Endothelial cell of umbilical vein (primary cell): ENCODE measurements around the gene LRRC56. TPM values are rescaled to one million over a fixed set of nuclear protein-coding genes. Genes with fewer than 3 reads are reported as not detected.

Experiments used
- BruUV-seq: library from RNA; stranded (reverse); fragments of 400-500 nt; replicated peaks from 2 replicates; lab custom pipeline; 2021; lab: Mats Ljungman, UMichigan
- CTCF ChIA-PET: fragments of 300-600, 350-600 bp; sonication (Branson Sonifier 250); formaldehyde crosslinking; loops from one replicate; lab custom pipeline; 2021; ENCODE audit warnings: antibody characterized with exemption, inconsistent platforms; lab: Charles Lee
- POLR2A ChIA-PET: fragments of 300-600, 350-600 bp; sonication (Branson Sonifier 250); formaldehyde crosslinking; loops from one replicate; lab custom pipeline; 2021; ENCODE audit warnings: antibody characterized with exemption, inconsistent platforms; lab: Charles Lee
- DNase-seq: peaks from one replicate; pipeline ENCODE4 v3.0.0-alpha.2; 2011; ENCODE audit warnings: low read depth, low spot score
- FAIRE-seq: peaks from 2 replicates; lab custom pipeline; 2011; peaks lifted over from hg19 to GRCh38; lab: Jason Lieb, UNC
- H2AFZ ChIP-seq: 2 replicates; pipeline ENCODE4 v1.6.0; 2012; ENCODE audit warnings: low read depth, low read length, control low read depth, inconsistent platforms
- H3K27ac ChIP-seq: 2 replicates; pipeline ENCODE4 v1.5.1; 2011; ENCODE audit warnings: low read depth, mild to moderate bottlenecking, control low read depth, low read length, moderate library complexity; ENCODE audit not compliant: insufficient read depth
- H3K27me3 ChIP-seq, 2 experiments: 2 replicates each; pipeline versions ENCODE4 v1.6.0 to v1.6.1; 2011; ENCODE audit warnings: low read length in 2 of 2, mixed read lengths in 1 of 2; ENCODE audit not compliant: control insufficient read depth in 2 of 2, insufficient read depth in 2 of 2
- H3K36me3 ChIP-seq, 2 experiments: 2 replicates in 1 of 2; 3 replicates in 1 of 2; pipeline ENCODE4 v1.5.1; 2011; ENCODE audit warnings: low read length in 2 of 2, mild to moderate bottlenecking in 1 of 2, moderate library complexity in 1 of 2; ENCODE audit not compliant: control insufficient read depth in 2 of 2, insufficient read depth in 2 of 2; ENCODE audit errors: extremely low read depth in 1 of 2
- H3K4me1 ChIP-seq: 3 replicates; pipeline ENCODE4 v1.5.1; 2011; ENCODE audit warnings: mild to moderate bottlenecking, low read length; ENCODE audit not compliant: control insufficient read depth, insufficient read depth; ENCODE audit errors: extremely low read depth
- H3K4me2 ChIP-seq: 2 replicates; pipeline ENCODE4 v1.6.1; 2011; ENCODE audit warnings: low read length, control low read depth, mixed read lengths; ENCODE audit not compliant: insufficient read depth
- H3K4me3 ChIP-seq, 3 experiments: fragments of 200-600 bp in 1 of 3; sonication (generic), shearing (Covaris generic) in 1 of 3; replicated peaks in 1 of 3; 2 replicates each; pipeline ENCODE4 v1.5.1; 2011 to 2016; ENCODE audit warnings: control low read depth in 3 of 3, low read length in 3 of 3, mild to moderate bottlenecking in 2 of 3, inconsistent platforms in 1 of 3, low read depth in 1 of 3, moderate library complexity in 1 of 3; ENCODE audit not compliant: insufficient read depth in 1 of 3
- H3K79me2 ChIP-seq: 2 replicates; pipeline ENCODE4 v1.6.0; 2012; ENCODE audit warnings: low read length, inconsistent platforms; ENCODE audit not compliant: control insufficient read depth, insufficient read depth
- H3K9ac ChIP-seq: replicated peaks from 2 replicates; pipeline ENCODE3; 2011; ENCODE audit warnings: low read length, control low read depth; ENCODE audit not compliant: insufficient read depth; ENCODE audit errors: extremely low read depth
- H3K9me1 ChIP-seq: replicated peaks from 3 replicates; pipeline ENCODE4 v1.6.0; 2011; ENCODE audit warnings: mild to moderate bottlenecking, low read length; ENCODE audit not compliant: control insufficient read depth, insufficient read depth; ENCODE audit errors: extremely low read depth
- H3K9me3 ChIP-seq: replicated peaks from 2 replicates; pipeline ENCODE4 v1.5.1; 2012; ENCODE audit warnings: low read length, inconsistent platforms; ENCODE audit not compliant: control insufficient read depth, insufficient read depth
- H4K20me1 ChIP-seq: replicated peaks from 2 replicates; pipeline ENCODE3; 2011; ENCODE audit warnings: mild to moderate bottlenecking, low read length; ENCODE audit not compliant: control insufficient read depth, insufficient read depth; ENCODE audit errors: extremely low read depth
- EZH2 ChIP-seq: IDR thresholded peaks from 2 replicates; pipeline ENCODE4 v1.6.1; 2012; ENCODE audit warnings: borderline replicate concordance, low read depth, mild to moderate bottlenecking, moderate library complexity, low read length, inconsistent platforms; ENCODE audit not compliant: severe bottlenecking
- FOS ChIP-seq: IDR thresholded peaks from 2 replicates; pipeline ENCODE4 v1.6.1; 2011; ENCODE audit warnings: mild to moderate bottlenecking, low read length, moderate library complexity, borderline replicate concordance; ENCODE audit not compliant: insufficient read depth
- GATA2 ChIP-seq: IDR thresholded peaks from 2 replicates; pipeline ENCODE4 v1.7.0; 2011; ENCODE audit warnings: low read depth, mild to moderate bottlenecking, moderate library complexity, mixed read lengths, low read length; ENCODE audit not compliant: insufficient read length, insufficient read depth
- JUN ChIP-seq: IDR thresholded peaks from 2 replicates; pipeline ENCODE4 v1.6.1; 2011; ENCODE audit warnings: borderline replicate concordance, low read depth; ENCODE audit not compliant: insufficient read length, insufficient read depth
- MYC ChIP-seq: IDR thresholded peaks from one replicate; pipeline ENCODE4 v1.6.1; 2011; ENCODE audit warnings: mild to moderate bottlenecking, low read depth, low read length
- POLR2A ChIP-seq: IDR thresholded peaks from 2 replicates; pipeline ENCODE4 v1.6.1; 2012; ENCODE audit warnings: low read depth, mild to moderate bottlenecking, control low read depth, low read length
- POLR2AphosphoS5 ChIP-seq: IDR thresholded peaks from 2 replicates; pipeline ENCODE4 v1.6.1; 2012; ENCODE audit warnings: low read depth, mild to moderate bottlenecking, control low read depth, low read length, moderate library complexity; ENCODE audit not compliant: insufficient read depth
- dilution Hi-C: fragments of 300-500 bp; cut with MboI; formaldehyde crosslinking; loops from one replicate; pipeline ENCODE4 v1.15.0; 2019; ENCODE audit warnings: low sequenced_read_pairs; ENCODE audit not compliant: extremely low pct_ligation_motif_present
- intact Hi-C: fragments of 100-400 bp; cut with micrococcal nuclease; formaldehyde crosslinking; loops from one replicate; pipeline ENCODE4 v1.10.0; 2022
- polyA plus RNA-seq, 4 experiments: library from polyadenylated mRNA; depleted of rRNA in 3 of 4; stranded (reverse) in 3 of 4; unstranded in 1 of 4; fragments of >200 nt; gene quantifications; 2 replicates each; pipeline versions ENCODE4 v1.2.1 to v1.2.3, GENCODE V29; 2011 to 2012; ENCODE audit warnings: missing spikeins in 1 of 4
- total RNA-seq: library from RNA; stranded (reverse); gene quantifications from 2 replicates; pipeline ENCODE4 v1.2.3, GENCODE V29; 2021
- TF ChIP-seq, protein P1 (sequence below), 2 donors: IDR thresholded peaks; 1 replicate in 1 of 2; 2 replicates in 1 of 2; pipeline ENCODE4 v1.5.1; 2011; ENCODE audit warnings: low read length in 2 of 2, mild to moderate bottlenecking in 2 of 2, moderate library complexity in 2 of 2, control low read depth in 1 of 2, inconsistent platforms in 1 of 2, low read depth in 1 of 2; ENCODE audit not compliant: insufficient read depth in 1 of 2; ENCODE audit errors: extremely low read depth in 1 of 2
- TF ChIP-seq, protein P2 (sequence below): IDR thresholded peaks from 2 replicates; pipeline ENCODE4 v1.6.1; 2011; ENCODE audit not compliant: insufficient read depth, insufficient read length

The LRRC56 gene
- total and polyA plus RNA-seq, 2 donors (not counting 3 experiments of a cell fraction or from before 2014, with no cell fraction given): 0.47 to 0.55 TPM

DNA sequence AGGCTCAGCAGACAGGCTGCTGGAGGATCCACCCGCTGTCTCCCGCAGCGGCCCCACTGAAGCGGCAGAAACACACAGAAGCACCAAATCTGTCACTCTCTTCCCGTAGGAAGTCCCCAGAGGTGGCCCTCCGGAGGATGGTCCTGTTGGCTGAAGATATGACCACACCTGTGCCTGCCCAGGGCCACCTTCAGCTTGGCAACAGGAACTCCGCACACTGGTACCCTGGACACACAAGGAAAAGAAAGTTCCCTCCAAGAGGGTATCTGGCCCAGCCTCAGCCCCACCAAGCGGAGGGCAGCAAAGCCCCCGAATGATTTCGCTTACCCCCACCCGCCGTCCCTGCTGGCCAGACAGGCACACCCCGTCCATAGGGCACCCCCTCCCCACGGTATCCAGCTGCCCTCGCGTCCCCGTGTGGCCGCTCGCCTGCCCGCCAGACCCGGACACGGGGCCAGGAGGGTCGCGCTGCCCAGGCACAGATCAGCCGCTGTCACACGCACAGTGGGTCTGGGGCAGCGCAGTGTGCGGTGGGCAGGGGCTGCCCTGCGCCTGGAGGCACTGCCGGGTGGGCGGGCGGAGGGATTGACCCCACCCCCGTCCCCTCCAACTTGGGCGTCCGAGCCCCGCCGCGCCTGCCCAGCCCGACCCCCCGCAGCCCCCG, 30.4 kb downstream of the LRRC56 start:
- no peaks in the 10 kb centered on the region for H3K9me1 ChIP-seq
- FAIRE-seq (no peak), DNase-seq (no peak)
- no peaks in the 10 kb centered on the region for H4K20me1 ChIP-seq
- H3K27ac ChIP-seq: no peak overlapping the region
- dilution Hi-C loops: no loop called here
- H3K27me3 ChIP-seq: no peaks in the 10 kb centered on the region
- H3K4me3 ChIP-seq: peak overlapping the region; percentile 53 to 62 (median 60)
- peak overlapping the region; percentile 85 for H2AFZ ChIP-seq
- no peak for TF ChIP-seq FOS
- TF ChIP-seq, protein P1, sequence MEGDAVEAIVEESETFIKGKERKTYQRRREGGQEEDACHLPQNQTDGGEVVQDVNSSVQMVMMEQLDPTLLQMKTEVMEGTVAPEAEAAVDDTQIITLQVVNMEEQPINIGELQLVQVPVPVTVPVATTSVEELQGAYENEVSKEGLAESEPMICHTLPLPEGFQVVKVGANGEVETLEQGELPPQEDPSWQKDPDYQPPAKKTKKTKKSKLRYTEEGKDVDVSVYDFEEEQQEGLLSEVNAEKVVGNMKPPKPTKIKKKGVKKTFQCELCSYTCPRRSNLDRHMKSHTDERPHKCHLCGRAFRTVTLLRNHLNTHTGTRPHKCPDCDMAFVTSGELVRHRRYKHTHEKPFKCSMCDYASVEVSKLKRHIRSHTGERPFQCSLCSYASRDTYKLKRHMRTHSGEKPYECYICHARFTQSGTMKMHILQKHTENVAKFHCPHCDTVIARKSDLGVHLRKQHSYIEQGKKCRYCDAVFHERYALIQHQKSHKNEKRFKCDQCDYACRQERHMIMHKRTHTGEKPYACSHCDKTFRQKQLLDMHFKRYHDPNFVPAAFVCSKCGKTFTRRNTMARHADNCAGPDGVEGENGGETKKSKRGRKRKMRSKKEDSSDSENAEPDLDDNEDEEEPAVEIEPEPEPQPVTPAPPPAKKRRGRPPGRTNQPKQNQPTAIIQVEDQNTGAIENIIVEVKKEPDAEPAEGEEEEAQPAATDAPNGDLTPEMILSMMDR (IDR thresholded peaks at IDR 0.05; ENCODE audit: extremely low read depth in 1 of 2, insufficient read depth in 1 of 2, low read depth in 1 of 2, low read length in 2 of 2): no peak
- no peak for TF ChIP-seq MYC
- no peak for TF ChIP-seq GATA2
- no peak for TF ChIP-seq POLR2AphosphoS5
- TF ChIP-seq, protein P2, sequence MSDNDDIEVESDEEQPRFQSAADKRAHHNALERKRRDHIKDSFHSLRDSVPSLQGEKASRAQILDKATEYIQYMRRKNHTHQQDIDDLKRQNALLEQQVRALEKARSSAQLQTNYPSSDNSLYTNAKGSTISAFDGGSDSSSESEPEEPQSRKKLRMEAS: no peak
- no peak for TF ChIP-seq JUN
- no peak for TF ChIP-seq POLR2A
- no peak for TF ChIP-seq EZH2
- CTCF ChIA-PET: interaction anchor here (1.8 kb wide), 1 partner anchor 13 kb away, joined by 6 read pairs; no protein-coding TSS in a partner anchor
- POLR2A ChIA-PET: interaction anchor here (0.7 kb wide), 1 partner anchor 48 kb away, joined by 3 read pairs; no protein-coding TSS in a partner anchor
- intact Hi-C loops: no loop called here
- H3K4me2 ChIP-seq: peak overlapping the region; percentile 64
- BruUV-seq: no TSS peak
- no peaks in the 10 kb centered on the region for H3K79me2 ChIP-seq
- H3K36me3 ChIP-seq: peaks cover 0 to 2% of the 10 kb centered on the region in 2 experiments
- H3K4me1 ChIP-seq: peaks cover 11% of the 10 kb centered on the region
- no peaks in the 10 kb centered on the region for H3K9me3 ChIP-seq
- peak overlapping the region; percentile 41 for H3K9ac ChIP-seq
